ENCODE measurements around the gene RNF26. TPM values are rescaled to one million over a fixed set of nuclear protein-coding genes. Genes with fewer than 3 reads are reported as not detected.
A peak's percentile ranks its signal among the peaks of the same experiment; 100 is the strongest.

RNF26 gene
- total RNA-seq, 1 experiment from 2014 or later = 8.8 TPM

DNA sequence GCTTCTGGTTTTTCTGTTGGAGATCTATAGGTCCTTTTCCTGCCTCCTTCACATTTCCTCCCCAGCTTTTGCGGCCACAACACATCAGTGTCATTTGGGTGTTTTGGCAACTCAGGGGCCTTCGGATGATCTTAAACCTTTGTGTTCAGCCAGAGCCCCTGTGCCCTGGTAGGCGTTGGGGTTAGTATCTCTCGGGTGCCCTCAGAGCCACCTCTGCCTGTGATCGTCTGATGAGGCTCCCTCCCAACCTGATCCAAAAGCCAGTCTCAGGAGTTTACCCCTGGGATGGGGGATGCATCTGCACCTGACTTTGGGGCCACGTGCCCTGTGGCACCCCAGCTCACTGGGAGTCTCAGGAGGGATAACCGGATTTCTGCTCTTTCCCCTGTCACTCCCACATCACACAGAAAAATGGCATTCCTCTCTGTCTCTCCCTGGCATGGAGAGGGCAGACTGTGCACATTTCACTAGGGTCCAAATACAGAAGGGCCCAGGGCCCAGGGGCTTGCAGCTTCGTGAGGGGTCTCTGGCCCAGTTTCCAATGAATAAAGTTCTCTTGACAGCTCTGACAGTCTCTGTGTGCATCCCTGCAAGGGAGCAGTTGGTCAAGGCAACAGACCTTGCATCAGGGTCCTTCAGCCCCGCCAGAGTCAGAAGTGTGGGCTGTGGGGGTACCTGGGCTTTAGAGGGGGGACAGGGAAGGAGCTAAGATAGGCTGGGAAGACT, 2.6 kb downstream of the RNF26 start:
- no peak overlapping the region for H2AFZ ChIP-seq (ENCODE audit: low read length)
- H3K4me1 ChIP-seq (ENCODE audit: low read length) = peaks cover 21% of the 10 kb centered on the region
- peaks cover 10% of the 10 kb centered on the region; the same call in 1 of the 2 replicates for H3K79me2 ChIP-seq (ENCODE audit: low read length)
- no peaks in the 10 kb centered on the region for H3K9me3 ChIP-seq (ENCODE audit: low read length)
- DNase-seq = no peak
- no peaks in the 10 kb centered on the region for H3K27me3 ChIP-seq (ENCODE audit: low read length)
- H3K4me2 ChIP-seq (ENCODE audit: low read depth, low read length, poor library complexity, severe bottlenecking) = no peak overlapping the region
- no peaks in the 10 kb centered on the region for H3K9me2 ChIP-seq (replicated peaks; ENCODE audit: insufficient read depth, low read length)
- no peaks in the 10 kb centered on the region for H4K20me1 ChIP-seq (ENCODE audit: insufficient read depth, low read depth, low read length)
- H3K4me3 ChIP-seq (ENCODE audit: low read length) = no peak overlapping the region
- no peaks in the 10 kb centered on the region for H3K36me3 ChIP-seq (ENCODE audit: insufficient read depth, low read length)
- H3K9ac ChIP-seq (ENCODE audit: low read length) = no peak overlapping the region
- no peak overlapping the region for H3K27ac ChIP-seq (ENCODE audit: low read length)

DNA sequence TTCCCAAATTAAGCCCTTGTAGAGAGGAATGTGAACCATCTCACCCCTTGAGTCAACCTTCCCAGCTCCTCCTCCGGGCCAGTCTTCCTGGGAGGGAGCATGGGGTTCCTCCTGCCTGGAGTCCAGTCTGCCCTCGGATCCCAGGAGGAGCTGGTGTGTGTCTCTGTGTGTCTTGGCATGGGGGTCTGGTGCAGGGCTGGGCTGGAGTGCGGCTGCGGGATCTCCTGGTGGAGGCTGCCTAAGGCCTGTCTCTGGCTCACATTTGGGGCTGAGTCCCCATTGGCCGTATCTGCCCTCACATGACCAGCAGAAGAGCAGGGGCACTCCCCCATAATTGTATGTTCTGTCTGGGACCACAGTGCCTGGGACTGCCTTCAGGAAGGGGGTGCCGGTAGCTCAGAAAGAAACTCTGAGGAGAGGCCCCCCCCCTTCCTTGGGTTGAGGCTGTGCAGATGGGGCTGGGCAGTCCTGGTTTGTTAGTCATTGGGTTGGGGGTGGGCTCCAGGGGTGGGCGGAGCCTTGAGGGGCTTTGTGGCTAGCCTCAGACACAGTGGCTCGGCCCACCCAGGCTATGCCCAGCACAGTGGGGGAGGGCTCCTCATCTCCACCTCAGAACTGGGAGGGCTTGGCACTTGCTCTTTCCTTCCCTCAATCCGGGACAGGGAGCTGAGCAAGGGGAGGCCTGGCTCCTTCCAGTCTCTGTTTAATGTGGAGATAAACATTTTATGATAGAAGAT, 3.4 kb downstream of the RNF26 start:
- no peak overlapping the region for H3K9ac ChIP-seq (ENCODE audit: low read length)

DNA sequence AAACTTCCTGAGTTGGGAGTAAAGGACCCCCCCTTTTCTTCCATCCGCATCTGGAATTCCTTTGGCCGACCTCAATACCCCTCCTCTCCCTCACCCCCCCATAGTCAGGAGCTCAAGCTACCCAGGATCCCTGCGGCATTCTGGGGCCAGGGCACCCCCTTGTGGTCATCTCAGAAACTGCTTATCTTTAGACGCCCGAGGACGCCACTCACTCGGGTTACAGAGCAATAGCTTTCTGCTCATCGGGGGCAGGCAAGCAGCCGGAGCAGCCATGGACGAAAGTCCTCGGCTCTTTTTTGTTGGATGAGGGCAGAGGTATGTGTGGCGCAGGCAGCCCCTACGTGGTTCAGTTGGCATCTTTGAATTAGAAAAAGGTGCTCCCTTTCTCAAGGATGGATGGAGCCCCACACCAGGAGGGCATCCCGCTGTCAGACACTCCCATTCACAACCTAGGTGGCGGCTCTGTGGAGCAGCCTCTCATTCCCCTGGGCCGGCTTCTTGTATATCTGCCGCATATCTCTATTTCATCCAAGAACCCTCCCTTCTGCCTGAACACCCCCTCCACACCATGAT, 4.1 kb downstream of the RNF26 start:
- Histone ChIP-seq H3K4me3 (ENCODE audit: low read length) (no peak overlapping the region), H3K9me2 (replicated peaks; ENCODE audit: insufficient read depth, low read length) (no peaks in the 10 kb centered on the region), H4K20me1 (ENCODE audit: insufficient read depth, low read depth, low read length) (no peaks in the 10 kb centered on the region), H3K27ac (ENCODE audit: low read length) (no peak overlapping the region), H3K36me3 (ENCODE audit: insufficient read depth, low read length) (no peaks in the 10 kb centered on the region), H3K9me3 (ENCODE audit: low read length) (no peaks in the 10 kb centered on the region), H3K4me2 (ENCODE audit: low read depth, low read length, poor library complexity, severe bottlenecking) (peak overlapping the region; percentile 29), H3K9ac (ENCODE audit: low read length) (no peak overlapping the region), H2AFZ (ENCODE audit: low read length) (no peak overlapping the region), H3K27me3 (ENCODE audit: low read length) (no peaks in the 10 kb centered on the region), H3K79me2 (ENCODE audit: low read length) (peaks cover 10% of the 10 kb centered on the region; the same call in 1 of the 2 replicates), H3K4me1 (ENCODE audit: low read length) (peaks cover 21% of the 10 kb centered on the region)
- peak; percentile 84 for DNase-seq

More for the DNA sequence above, 3.4 kb downstream of the RNF26 start:
- Histone ChIP-seq H3K27me3 (ENCODE audit: low read length) (no peaks in the 10 kb centered on the region), H3K9me2 (replicated peaks; ENCODE audit: insufficient read depth, low read length) (no peaks in the 10 kb centered on the region), H3K4me1 (ENCODE audit: low read length) (peaks cover 21% of the 10 kb centered on the region), H4K20me1 (ENCODE audit: insufficient read depth, low read depth, low read length) (no peaks in the 10 kb centered on the region), H3K9me3 (ENCODE audit: low read length) (no peaks in the 10 kb centered on the region), H3K79me2 (ENCODE audit: low read length) (peaks cover 10% of the 10 kb centered on the region; the same call in 1 of the 2 replicates), H3K27ac (ENCODE audit: low read length) (no peak overlapping the region), H3K36me3 (ENCODE audit: insufficient read depth, low read length) (no peaks in the 10 kb centered on the region), H3K4me2 (ENCODE audit: low read depth, low read length, poor library complexity, severe bottlenecking) (no peak overlapping the region), H2AFZ (ENCODE audit: low read length) (no peak overlapping the region), H3K4me3 (ENCODE audit: low read length) (no peak overlapping the region)
- no peak for DNase-seq

- no peak for DNase-seq
- Histone ChIP-seq H3K9me3 (ENCODE audit: low read length) (no peaks in the 10 kb centered on the region), H3K27ac (ENCODE audit: low read length) (no peak overlapping the region), H3K9me2 (replicated peaks; ENCODE audit: insufficient read depth, low read length) (no peaks in the 10 kb centered on the region), H3K27me3 (ENCODE audit: low read length) (no peaks in the 10 kb centered on the region), H3K9ac (ENCODE audit: low read length) (no peak overlapping the region), H3K36me3 (ENCODE audit: insufficient read depth, low read length) (no peaks in the 10 kb centered on the region), H3K4me1 (ENCODE audit: low read length) (peaks cover 17% of the 10 kb centered on the region), H3K4me3 (ENCODE audit: low read length) (no peak overlapping the region), H2AFZ (ENCODE audit: low read length) (no peak overlapping the region), H3K79me2 (ENCODE audit: low read length) (peaks cover 10% of the 10 kb centered on the region; the same call in 1 of the 2 replicates), H4K20me1 (ENCODE audit: insufficient read depth, low read depth, low read length) (no peaks in the 10 kb centered on the region), H3K4me2 (ENCODE audit: low read depth, low read length, poor library complexity, severe bottlenecking) (no peak overlapping the region)
These were observed 4.8 kb downstream of the RNF26 start for GRCh38 chr11:119338965-119339588.

DNA sequence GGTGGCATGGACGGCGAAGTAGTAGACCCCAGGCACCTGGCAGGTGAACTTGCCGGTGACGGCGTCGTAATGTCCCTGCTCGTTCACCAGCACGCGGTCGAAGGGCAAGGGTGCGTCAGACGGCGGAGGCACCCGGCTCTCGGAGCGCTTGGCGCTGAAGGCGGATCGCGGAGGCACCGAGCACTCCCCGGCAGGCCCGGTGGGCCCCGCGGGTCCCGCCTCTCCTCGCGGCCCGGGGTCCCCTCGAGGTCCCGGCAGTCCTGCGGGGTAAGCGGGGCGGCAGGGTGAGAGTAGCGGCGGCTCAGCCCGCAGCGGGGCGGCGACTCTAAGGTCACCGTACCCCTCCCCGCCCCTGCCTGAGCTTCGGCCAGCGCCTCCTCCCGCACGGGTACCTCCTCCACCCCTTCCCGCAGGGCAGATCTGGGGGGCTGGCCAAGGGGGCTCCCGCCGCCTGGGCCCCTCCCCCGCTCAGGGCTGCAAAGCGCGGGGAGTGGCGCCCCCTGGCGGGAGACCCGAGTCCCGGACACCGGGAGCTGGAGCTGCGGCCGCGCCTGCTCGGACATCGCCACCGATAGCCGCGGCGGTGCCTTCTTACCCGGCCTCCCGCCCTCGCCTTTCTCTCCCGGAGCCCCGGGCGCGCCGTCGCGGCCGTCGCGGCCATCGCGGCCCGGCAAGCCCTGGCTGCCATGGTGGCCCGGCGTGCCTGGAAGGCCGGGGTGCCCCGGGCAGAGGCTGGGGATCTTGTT, 5.4 kb downstream of the RNF26 start:
- H3K9ac ChIP-seq (ENCODE audit: low read length) = no peak overlapping the region
- no peak for DNase-seq

DNA sequence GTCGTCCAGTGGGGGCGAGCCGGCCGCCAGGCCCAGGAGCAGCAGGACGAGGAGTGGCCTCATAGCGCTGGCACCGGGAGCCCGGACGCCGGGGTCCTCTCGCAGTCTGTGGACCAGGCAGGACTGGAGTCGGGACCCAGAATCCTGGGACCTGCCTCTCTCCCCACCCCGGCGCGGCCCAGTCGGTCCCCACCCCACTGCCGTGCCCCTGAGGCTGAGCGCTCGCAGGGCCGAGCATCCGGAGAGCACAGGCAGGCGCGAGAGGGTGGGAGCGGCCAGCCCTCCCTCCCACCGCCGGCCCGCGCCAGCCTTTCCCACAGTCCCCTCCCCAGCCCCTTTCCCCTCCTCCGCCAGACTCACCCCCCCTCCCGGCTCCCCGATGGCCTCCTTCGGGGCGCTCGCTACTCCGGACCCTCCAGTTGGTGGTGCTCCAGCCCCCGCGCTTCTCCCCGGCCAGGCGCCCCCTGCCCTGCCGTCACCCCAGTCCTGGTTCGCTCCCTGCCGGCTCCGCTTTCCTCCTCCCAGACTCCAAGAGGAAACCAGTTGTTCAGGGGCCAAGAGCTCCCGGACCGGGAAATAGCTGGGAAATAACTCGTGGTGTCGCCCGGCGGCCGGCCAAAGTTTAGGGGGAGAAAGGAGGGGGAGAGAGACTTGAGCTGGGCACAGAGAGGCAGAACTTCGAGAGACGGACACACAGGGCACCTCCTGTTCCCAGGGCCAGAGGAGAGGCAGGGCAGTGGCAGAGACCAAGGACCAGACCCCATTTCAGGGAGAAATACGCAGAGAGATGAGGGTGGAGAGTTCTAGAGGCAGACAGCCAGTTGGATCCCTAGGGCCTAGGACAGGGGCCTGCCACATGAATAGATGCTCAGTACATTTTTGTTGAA, 6.3 kb downstream of the RNF26 start, which contains the start of gene C1QTNF5:
Gene C1QTNF5 (minus strand): TSS at position 549 of the 887 bp plus-strand sequence. CDS start 486 bp downstream, at position 63.
- no peak for DNase-seq
- H3K9me3 ChIP-seq (ENCODE audit: low read length) = no peaks in the 10 kb centered on the region
- H3K4me1 ChIP-seq (ENCODE audit: low read length) = peaks cover 10% of the 10 kb centered on the region
- no peaks in the 10 kb centered on the region for H3K9me2 ChIP-seq (replicated peaks; ENCODE audit: insufficient read depth, low read length)
- H2AFZ ChIP-seq (ENCODE audit: low read length) = no peak within 1 kb of the TSS
- no peak within 1 kb of the TSS for H3K27ac ChIP-seq (ENCODE audit: low read length)
- H3K79me2 ChIP-seq (ENCODE audit: low read length) = peaks cover under 1% of the 10 kb centered on the region; the same call in 1 of the 2 replicates
- H3K9ac ChIP-seq (ENCODE audit: low read length) = no peak within 1 kb of the TSS
- no peak within 1 kb of the TSS for H3K4me3 ChIP-seq (ENCODE audit: low read length)
- H3K4me2 ChIP-seq (ENCODE audit: low read depth, low read length, poor library complexity, severe bottlenecking) = no peak within 1 kb of the TSS
- H4K20me1 ChIP-seq (ENCODE audit: insufficient read depth, low read depth, low read length) = no peaks in the 10 kb centered on the region
- H3K27me3 ChIP-seq (ENCODE audit: low read length) = no peaks in the 10 kb centered on the region
- no peaks in the 10 kb centered on the region for H3K36me3 ChIP-seq (ENCODE audit: insufficient read depth, low read length)

More for the DNA sequence above, 5.4 kb downstream of the RNF26 start:
- Histone ChIP-seq H3K27me3 (ENCODE audit: low read length) (no peaks in the 10 kb centered on the region), H3K4me2 (ENCODE audit: low read depth, low read length, poor library complexity, severe bottlenecking) (no peak overlapping the region), H4K20me1 (ENCODE audit: insufficient read depth, low read depth, low read length) (no peaks in the 10 kb centered on the region), H3K36me3 (ENCODE audit: insufficient read depth, low read length) (no peaks in the 10 kb centered on the region), H3K4me1 (ENCODE audit: low read length) (peaks cover 17% of the 10 kb centered on the region), H3K9me3 (ENCODE audit: low read length) (no peaks in the 10 kb centered on the region), H3K9me2 (replicated peaks; ENCODE audit: insufficient read depth, low read length) (no peaks in the 10 kb centered on the region), H3K27ac (ENCODE audit: low read length) (no peak overlapping the region), H2AFZ (ENCODE audit: low read length) (no peak overlapping the region), H3K4me3 (ENCODE audit: low read length) (no peak overlapping the region), H3K79me2 (ENCODE audit: low read length) (peaks cover 8% of the 10 kb centered on the region; the same call in 1 of the 2 replicates)
